Stimulated activated CD4-positive, alpha-beta T cell treated with anti-CD3 and anti-CD28 coated beads, Interleukin-4, amount 100 ng/mL, for 48 hours (primary cell): ENCODE data around the gene PRDM16.

Source experiments
- DNase-seq, 2 donors: peaks; one replicate each; pipeline ENCODE4 v3.0.0-alpha.2; 2020; ENCODE audit warnings: low read depth in 2 of 2

PRDM16 gene

GRCh38 chr1:3242408-3243260 is 173.6 kb downstream of the PRDM16 start:
- DNase-seq, result no peak

DNA sequence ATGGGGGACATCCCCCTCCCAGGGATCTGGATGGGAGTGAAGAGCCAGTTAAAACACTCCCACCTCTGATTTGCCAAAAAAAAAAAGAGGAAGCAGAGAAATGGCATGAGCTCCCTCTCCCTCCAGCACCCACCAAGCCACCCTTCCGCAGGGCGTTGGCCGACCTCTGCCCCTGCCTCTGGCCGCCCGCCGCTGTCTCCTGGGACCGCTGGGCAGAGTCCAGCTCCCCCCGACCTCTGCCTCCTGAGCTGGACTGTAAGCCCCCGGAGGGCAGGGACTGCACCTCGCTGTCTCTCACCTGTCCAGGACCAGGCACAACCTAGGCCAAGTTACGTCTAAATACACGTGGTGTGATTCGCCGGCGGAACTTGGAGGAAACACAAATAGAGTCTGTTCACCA is 174.3 kb downstream of the PRDM16 start:
- DNase-seq, result no peak

DNA sequence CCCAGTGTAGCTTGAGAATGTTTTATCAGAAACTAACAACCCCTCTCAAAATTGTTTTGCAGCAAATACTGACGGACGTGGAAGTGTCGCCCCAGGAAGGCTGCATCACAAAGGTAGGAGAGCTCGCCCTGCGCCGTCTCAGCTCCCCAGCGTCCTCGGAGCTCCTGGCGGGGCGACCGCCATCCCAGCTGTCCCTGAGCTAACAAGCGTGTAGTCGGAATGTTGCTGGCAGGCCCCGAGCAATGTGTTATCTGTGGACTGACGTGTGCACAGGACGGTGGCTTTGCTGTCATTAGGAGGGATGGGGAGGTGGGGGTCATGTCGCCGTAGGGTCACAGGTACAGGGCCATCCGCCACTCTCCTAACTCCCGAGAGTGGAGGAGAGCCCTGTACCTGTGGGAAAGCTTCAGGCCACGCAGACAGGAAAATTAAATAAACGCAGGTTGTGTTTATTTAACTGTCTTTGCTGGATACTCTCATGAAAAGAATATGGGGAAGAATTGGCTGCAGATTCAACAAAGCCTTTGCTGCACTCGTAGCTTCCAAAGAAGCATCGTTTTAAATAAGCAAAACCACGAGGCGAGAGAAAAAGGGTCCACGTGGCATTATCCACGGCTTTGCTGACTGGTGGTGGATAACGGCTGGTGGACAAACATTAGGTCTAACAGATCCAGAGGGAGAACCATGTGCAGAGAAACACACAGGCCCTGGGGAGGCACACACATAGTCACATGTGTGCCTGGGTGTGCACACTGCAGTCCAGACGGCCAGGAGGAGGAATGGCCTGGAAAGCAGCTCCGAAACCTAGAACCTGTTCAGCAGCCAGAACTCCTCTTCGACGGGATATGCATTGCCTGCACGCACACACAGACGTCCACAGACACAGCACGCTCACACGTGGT is 175.3 kb downstream of the PRDM16 start:
- DNase-seq, result no peak

DNA sequence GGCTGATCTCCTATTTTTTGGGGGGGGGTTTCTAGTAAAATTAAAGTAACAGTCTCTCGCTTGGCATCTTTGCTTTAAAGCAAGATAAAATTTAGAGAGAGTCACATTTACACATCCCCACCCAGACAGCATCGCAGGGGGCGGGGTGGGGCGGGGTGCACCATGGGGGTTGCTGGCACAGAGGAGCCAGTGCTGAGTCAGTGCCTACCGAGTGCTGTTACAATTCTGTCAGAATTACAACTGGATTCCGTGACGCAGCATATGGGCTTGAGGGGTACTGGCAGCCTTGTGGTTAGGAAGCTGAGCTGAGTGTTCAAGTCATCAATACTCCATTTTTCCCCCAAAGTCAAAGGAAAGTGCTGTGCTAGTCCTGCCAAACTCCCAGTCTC is 175.9 kb downstream of the PRDM16 start:
- no peak for DNase-seq

DNA sequence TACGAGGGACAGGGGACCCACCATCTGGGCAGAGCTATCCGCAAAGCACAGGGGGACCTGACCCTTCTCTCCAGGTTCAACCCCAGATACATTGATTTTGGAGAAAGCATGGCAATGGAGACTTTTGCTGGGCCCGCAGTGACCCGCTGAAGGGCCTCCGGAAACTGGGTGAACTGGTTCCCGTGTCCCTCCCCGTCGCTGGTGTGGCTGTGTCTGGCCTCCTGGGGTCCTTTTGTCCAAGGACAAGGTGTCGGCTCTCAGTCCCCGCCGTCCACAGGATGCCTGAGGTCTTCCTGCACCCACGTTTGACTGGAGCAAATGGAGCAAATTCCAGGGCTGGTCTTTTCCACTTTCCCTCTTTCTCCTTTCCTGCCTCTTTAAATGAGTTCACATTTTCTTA is 176.3 kb downstream of the PRDM16 start:
- no peak for DNase-seq

DNA sequence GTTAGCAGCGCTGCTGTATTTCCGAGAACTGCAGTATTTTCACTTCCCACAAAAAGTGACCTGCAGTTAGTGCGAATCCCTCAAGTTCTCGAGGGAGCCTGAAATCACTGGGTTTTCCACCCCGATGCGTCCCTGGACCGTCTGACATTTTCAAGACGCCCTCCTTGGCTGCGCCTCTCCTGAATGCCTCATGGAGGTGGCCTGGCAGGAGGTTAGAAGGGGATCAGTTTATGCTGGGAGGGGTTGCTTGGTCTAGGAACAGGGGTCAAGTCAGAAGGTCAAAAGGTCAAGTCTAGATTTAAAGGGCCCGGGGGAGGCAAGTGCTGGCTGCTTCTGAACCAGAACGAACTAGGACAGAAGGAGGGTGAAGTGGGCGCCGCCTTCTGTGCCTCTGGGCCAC is 176.8 kb downstream of the PRDM16 start:
- no peak for DNase-seq

GRCh38 chr1:3246251-3246650 is 177.2 kb downstream of the PRDM16 start:
- DNase-seq, result no peak

GRCh38 chr1:3247521-3248121 is 178.6 kb downstream of the PRDM16 start:
- DNase-seq, result no peak

DNA sequence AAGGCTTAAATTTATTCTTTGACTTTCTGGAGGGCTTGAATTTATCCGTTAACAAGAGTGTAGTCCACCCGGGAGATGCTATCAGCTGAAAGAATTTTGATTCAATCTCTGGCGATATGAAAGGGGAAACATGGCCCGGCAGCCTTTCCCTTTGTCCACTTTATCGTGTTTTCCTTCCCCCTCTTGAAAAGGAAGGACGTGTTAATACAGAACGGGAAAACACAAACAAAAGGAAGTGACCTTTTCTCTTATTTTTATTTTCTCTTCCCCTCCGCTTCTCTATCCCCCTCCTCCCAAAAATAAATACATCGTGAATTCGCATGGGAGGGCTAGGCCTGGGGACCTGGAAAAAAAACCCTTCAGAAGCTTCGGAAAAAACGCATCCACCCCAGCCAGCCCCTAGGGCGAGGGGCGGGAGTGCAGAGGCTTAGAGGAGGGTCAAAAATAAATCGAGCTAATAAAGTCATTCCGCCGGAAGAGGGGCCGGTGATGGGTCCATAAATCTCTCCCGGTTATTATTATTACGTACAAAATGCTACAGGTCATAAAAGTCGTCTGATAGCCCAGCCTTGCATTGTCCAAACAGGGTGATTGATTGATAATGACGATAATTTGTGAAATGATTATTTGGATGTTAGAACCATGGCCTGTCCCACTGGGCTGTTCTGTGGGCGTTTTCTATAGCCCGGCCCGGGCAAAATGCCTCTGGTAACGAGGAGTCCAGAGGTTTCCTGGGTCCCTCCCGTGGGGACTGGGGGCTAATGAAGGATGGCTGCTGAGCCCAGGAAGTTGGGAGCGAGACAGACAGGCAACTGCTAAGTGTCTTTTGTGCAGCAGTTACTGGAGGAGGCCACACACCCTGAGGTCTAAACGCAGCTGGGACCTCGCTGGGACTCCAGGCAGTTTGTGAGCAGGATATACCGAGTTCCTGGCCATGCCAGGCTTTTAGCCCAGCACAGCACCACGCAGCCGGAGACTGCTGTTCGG is 179.4 kb downstream of the PRDM16 start:
- no peak for DNase-seq

GRCh38 chr1:3249231-3249630 is 180.2 kb downstream of the PRDM16 start:
- DNase-seq, result no peak

GRCh38 chr1:3249631-3250501 is 180.9 kb downstream of the PRDM16 start:
- no peak for DNase-seq

- DNase-seq, result no peak
Measured at GRCh38 chr1:3250624-3251023, 181.6 kb downstream of the PRDM16 start.

GRCh38 chr1:3251099-3251806 is 182.2 kb downstream of the PRDM16 start:
- no peak for DNase-seq

DNA sequence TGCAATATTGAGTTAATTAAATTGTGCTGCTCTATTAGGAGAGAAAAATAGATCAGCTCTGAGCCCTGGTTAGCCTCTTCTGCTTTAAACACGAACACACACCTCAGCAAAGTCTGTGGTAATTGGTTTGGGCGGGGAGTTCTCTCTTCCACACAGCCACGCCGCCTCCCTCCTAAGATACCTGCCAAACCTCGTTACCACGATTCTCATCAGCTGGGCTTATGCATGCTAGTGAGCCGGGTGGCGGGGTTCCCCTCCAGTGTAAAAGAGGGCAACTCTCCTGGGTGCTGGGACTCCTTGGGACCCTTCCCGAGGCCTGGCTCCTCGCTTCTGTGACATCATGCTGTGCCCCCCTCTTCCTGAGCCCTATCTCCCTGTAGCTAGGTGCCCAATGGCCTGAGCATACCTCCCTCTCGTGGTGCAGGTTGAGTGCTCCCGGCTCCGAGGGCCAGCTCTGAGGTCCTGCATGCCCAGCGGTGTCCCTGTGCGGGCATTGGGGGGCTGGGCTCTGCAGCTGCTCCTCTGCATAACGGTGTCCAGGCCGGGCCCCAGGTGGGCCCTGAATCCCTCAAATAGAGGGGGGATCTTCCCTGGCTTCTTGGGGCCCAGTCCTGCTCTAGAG is 182.9 kb downstream of the PRDM16 start:
- DNase-seq, result no peak

GRCh38 chr1:3255680-3256079 is 186.7 kb downstream of the PRDM16 start:
- no peak for DNase-seq

DNA sequence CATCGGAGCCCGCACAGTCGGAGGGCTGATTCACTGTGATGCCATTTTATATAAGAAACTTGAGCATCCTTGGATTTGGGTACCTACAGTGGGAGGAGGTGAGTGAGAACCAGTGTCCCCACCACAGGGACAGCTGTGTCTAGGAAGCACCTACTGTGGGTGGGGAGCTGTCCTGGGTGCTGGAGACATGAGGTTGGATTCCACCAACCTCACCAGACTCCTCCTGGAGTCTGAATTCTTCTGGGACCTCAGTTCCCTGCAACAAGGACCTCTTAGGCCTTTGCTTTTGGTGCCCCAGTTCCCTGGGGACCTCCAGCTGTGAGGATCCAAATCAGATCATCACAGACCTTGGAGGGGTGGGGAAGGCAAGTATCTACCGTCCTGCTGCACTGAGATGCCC is 188.8 kb downstream of the PRDM16 start:
- DNase-seq, result no peak

DNA sequence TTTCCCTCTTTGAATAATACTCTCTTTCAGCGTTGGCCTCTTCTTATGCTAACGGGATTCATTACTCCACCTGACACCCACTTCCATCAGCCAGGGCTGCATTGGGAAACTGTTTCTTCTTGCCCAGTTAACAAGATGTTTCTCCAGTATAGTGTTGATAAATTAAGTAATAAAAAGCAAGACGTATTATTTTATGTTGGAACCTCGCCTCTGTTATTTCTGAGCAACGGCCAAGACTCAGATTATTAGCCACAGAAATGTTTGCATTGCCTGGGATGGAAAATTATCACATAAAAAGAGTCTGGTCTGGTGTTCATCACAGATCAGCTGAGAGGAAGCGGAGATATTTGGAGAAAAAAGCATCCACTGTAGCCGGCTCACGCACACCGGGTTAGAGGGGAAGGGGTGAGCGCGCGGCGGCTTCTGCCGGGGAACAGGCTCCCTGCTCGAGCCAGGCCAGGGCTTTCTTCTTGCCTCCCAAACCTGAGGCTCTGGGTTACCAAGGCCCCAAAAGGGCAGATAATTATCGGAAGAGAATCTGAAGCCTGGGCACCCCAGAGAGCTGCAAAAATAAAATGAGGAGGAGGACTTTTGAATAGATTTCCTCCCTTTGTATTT is 189.5 kb downstream of the PRDM16 start:
- DNase-seq, result no peak

DNA sequence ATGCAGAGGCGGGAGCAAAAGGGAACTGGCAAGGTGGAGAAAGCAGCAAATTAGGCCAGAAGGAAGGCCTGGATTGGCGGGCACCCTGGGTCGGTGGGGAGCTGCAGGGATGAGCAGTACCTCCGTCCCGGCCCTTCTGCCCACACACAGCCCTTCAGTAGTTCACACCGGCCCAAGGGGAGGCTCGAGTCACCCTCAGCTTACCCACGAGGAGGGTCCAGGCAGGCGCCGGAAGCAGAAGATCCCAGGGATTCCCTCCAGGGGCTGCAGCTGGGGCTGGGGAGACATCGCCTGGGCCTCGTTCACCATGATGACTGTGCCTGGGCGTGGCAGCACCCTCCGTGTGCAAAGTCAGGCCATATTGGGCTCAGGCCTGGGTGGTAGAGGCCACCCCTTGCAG is 190.0 kb downstream of the PRDM16 start:
- DNase-seq, result no peak
